Retina (tissue), 1 donor: ENCODE data around the gene FPGS.

Source experiments
- DNase-seq: peaks from one replicate; pipeline ENCODE4 v3.0.0-alpha.2; 2016

FPGS gene

DNA sequence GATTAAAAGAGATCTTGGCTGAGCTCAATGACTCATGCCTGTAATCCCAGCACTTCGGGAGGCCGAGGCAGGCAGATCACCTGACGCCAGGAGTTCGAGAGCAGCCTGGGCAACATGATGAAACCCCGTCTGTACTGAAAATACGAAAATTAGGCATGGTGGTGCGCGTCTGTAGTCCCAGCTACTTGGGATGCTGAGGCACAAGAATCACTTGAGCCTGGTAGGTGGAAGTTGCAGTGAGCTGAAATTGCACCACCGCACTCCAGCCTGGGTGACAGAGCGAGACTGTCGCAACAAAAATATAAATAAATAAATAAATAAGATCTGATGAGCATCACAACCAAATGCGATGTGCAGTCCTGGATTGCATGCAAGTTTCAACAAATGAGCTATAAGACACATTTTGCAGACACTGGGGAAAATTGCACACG, 60.5 kb downstream of the FPGS start:
- no peak for DNase-seq
